ENCODE results near the gene SOX5.

Gene SOX5

DNA sequence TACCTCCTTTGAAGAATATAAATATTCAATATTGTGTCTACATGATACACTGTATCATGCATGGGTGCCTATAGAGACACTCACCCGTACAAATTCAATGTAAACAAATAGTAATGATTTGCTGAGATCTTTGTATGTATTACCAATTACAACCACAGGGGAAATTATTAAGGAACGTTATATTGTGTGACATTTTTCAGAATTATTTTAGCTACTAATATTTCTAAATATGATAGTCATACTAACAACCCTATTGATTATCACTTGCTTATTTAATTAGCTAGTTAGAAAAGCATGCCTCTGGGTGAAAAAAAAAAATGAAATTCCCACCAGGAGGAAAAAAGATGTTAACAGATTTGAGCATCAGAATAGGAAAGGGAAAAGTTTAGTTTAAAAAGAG, 2.1 kb downstream of the SOX5 start:
- Histone ChIP-seq H3K27me3 (ENCODE audit: control insufficient read depth in 1 of 2, insufficient read depth in 2 of 2, low read length in 2 of 2) (peaks cover 0 to 8% of the 10 kb centered on the region in 2 donors), H3K9me3 (ENCODE audit: control insufficient read depth in 1 of 2, low read length in 2 of 2) (no peaks in the 10 kb centered on the region), H3K4me1 (ENCODE audit: control insufficient read depth in 1 of 2, insufficient read depth in 2 of 2, low read length in 2 of 2) (no peaks in the 10 kb centered on the region), H3K27ac (ENCODE audit: low read depth, low read length) (no peak overlapping the region), H3K4me3 (ENCODE audit: low read depth in 1 of 2, low read length in 2 of 2) (no peak overlapping the region), H3K9ac (ENCODE audit: low read depth in 1 of 2, low read length in 2 of 2) (no peak overlapping the region), H3K36me3 (ENCODE audit: control insufficient read depth in 1 of 2, insufficient read depth in 2 of 2, low read length in 2 of 2) (no peaks in the 10 kb centered on the region)

DNA sequence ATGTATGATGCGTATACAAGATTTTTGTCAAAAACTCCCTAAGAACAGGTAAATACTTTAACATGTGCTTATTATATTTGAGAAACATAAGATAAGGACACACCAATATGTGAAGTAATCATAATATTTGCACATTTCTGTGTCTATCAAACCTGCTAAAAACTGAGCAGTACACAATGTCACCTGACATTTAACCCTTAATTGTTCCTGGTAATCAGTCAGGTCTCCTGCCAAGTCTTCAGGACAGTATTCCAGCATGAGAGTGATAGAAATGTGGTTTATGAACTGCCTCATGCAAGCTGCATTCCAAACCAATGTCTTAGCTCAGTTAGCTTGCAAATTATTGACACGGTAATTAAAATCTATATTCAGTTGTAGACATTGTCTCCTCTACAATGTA, 4.2 kb downstream of the SOX5 start:
- no peaks in the 10 kb centered on the region for H3K4me1 ChIP-seq (ENCODE audit: control insufficient read depth in 1 of 2, insufficient read depth in 2 of 2, low read length in 2 of 2)
- H3K27ac ChIP-seq (ENCODE audit: low read depth, low read length) = no peak overlapping the region
- H3K27me3 ChIP-seq (ENCODE audit: control insufficient read depth in 1 of 2, insufficient read depth in 2 of 2, low read length in 2 of 2) = peaks cover 0 to 3% of the 10 kb centered on the region in 2 donors
- no peaks in the 10 kb centered on the region for H3K9me3 ChIP-seq (ENCODE audit: control insufficient read depth in 1 of 2, low read length in 2 of 2)
- H3K36me3 ChIP-seq (ENCODE audit: control insufficient read depth in 1 of 2, insufficient read depth in 2 of 2, low read length in 2 of 2) = no peaks in the 10 kb centered on the region
- no peak overlapping the region for H3K4me3 ChIP-seq (ENCODE audit: low read depth in 1 of 2, low read length in 2 of 2)
- H3K9ac ChIP-seq (ENCODE audit: low read depth in 1 of 2, low read length in 2 of 2) = no peak overlapping the region

DNA sequence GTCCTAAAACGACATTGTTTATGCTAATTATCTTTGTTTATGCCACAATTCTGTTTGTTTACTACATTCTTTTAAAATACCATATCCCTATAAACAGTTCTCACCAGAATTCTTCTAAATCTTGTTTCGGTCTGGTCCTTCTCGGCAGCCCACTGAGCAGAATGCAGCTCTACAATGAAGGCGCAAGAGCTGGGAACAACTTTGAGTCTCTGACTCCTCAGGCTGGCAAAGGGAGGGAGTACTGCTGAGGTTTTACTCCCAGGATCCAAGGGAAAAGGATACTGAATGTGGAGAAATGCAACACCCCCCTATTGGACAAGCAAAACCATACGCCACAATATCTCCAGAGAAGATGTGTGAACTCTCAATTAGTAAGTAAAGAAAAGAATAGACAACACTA, 5.4 kb downstream of the SOX5 start:
- H3K27ac ChIP-seq (ENCODE audit: low read depth, low read length) = no peak overlapping the region

DNA sequence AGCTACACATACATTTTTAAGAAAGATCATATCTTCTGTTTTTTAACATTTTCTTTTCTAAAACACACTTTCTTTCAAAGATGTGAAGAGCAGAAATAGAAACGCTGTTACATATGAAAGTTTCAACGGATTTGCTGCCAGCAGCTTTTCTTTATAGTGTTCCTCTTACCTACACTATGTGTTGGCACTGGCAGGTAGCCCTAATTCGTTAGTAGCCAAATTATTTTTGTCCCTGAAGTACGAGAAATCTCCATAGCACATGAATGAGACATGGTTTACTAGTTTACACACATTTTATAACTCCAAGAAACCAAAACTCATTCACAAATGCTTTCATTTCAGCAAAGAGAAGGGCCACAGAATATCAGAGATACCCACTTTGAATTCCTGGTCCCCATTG, 6.6 kb downstream of the SOX5 start:
- H3K4me3 ChIP-seq (ENCODE audit: low read depth in 1 of 2, low read length in 2 of 2) = no peak overlapping the region
- H3K4me1 ChIP-seq (ENCODE audit: control insufficient read depth in 1 of 2, insufficient read depth in 2 of 2, low read length in 2 of 2) = no peaks in the 10 kb centered on the region
- no peaks in the 10 kb centered on the region for H3K36me3 ChIP-seq (ENCODE audit: control insufficient read depth in 1 of 2, insufficient read depth in 2 of 2, low read length in 2 of 2)
- no peak overlapping the region for H3K27ac ChIP-seq (ENCODE audit: low read depth, low read length)
- H3K9ac ChIP-seq (ENCODE audit: low read depth in 1 of 2, low read length in 2 of 2) = no peak overlapping the region
- H3K9me3 ChIP-seq (ENCODE audit: control insufficient read depth in 1 of 2, low read length in 2 of 2) = no peaks in the 10 kb centered on the region
- H3K27me3 ChIP-seq (ENCODE audit: control insufficient read depth in 1 of 2, insufficient read depth in 2 of 2, low read length in 2 of 2) = no peaks in the 10 kb centered on the region

More for the DNA sequence above, 5.4 kb downstream of the SOX5 start:
- no peak overlapping the region for H3K4me3 ChIP-seq (ENCODE audit: low read depth in 1 of 2, low read length in 2 of 2)
- no peaks in the 10 kb centered on the region for H3K4me1 ChIP-seq (ENCODE audit: control insufficient read depth in 1 of 2, insufficient read depth in 2 of 2, low read length in 2 of 2)
- no peaks in the 10 kb centered on the region for H3K36me3 ChIP-seq (ENCODE audit: control insufficient read depth in 1 of 2, insufficient read depth in 2 of 2, low read length in 2 of 2)
- H3K9me3 ChIP-seq (ENCODE audit: control insufficient read depth in 1 of 2, low read length in 2 of 2) = no peaks in the 10 kb centered on the region
- no peak overlapping the region for H3K9ac ChIP-seq (ENCODE audit: low read depth in 1 of 2, low read length in 2 of 2)
- H3K27me3 ChIP-seq (ENCODE audit: control insufficient read depth in 1 of 2, insufficient read depth in 2 of 2, low read length in 2 of 2) = no peaks in the 10 kb centered on the region

DNA sequence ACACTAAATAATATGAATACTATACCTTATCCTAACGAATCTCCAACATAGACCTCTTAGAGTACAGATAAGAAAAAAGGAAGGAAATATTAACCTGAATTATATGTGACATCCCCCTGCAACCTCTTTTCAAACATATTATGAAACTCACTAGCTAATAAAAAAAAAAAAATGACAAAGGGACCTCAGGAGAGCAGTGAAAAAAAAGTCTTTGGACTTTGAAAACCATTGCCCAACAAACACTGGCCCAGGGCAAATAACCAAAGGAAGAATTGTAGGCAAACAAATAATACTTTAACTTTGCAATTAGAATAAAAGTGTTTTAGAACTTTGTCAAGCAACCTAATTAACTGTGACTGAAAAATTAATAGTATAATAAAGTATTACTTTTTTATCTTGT, 7.7 kb downstream of the SOX5 start:
- Histone ChIP-seq H3K4me1 (ENCODE audit: control insufficient read depth in 1 of 2, insufficient read depth in 2 of 2, low read length in 2 of 2) (no peaks in the 10 kb centered on the region), H3K9ac (ENCODE audit: low read depth in 1 of 2, low read length in 2 of 2) (no peak overlapping the region), H3K36me3 (ENCODE audit: control insufficient read depth in 1 of 2, insufficient read depth in 2 of 2, low read length in 2 of 2) (no peaks in the 10 kb centered on the region), H3K27me3 (ENCODE audit: control insufficient read depth in 1 of 2, insufficient read depth in 2 of 2, low read length in 2 of 2) (no peaks in the 10 kb centered on the region), H3K27ac (ENCODE audit: low read depth, low read length) (no peak overlapping the region), H3K4me3 (ENCODE audit: low read depth in 1 of 2, low read length in 2 of 2) (no peak overlapping the region), H3K9me3 (ENCODE audit: control insufficient read depth in 1 of 2, low read length in 2 of 2) (no peaks in the 10 kb centered on the region)

DNA sequence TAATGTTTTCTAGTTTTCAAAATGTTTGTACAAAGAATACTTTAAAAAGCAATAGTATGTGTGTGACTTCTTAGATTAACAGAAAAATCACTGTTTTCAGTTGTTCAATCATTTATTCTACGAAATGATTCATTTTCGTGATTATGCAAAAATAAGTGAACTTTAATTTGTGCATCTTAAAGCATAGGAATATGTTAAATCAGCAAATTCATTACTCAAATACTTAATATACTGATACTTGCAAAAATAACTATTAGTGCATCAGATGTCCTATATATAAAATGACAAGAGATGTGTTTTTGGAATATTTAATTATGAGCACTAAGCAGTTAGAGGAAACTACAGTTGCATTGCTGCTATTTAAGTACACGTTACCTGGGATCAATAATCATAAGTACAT, 11.0 kb downstream of the SOX5 start:
- Histone ChIP-seq H3K36me3 (ENCODE audit: control insufficient read depth in 1 of 2, insufficient read depth in 2 of 2, low read length in 2 of 2) (no peaks in the 10 kb centered on the region), H3K27ac (ENCODE audit: low read depth, low read length) (no peak overlapping the region), H3K9me3 (ENCODE audit: control insufficient read depth in 1 of 2, low read length in 2 of 2) (no peaks in the 10 kb centered on the region), H3K4me3 (ENCODE audit: low read depth in 1 of 2, low read length in 2 of 2) (no peak overlapping the region), H3K4me1 (ENCODE audit: control insufficient read depth in 1 of 2, insufficient read depth in 2 of 2, low read length in 2 of 2) (no peaks in the 10 kb centered on the region), H3K27me3 (ENCODE audit: control insufficient read depth in 1 of 2, insufficient read depth in 2 of 2, low read length in 2 of 2) (no peaks in the 10 kb centered on the region), H3K9ac (ENCODE audit: low read depth in 1 of 2, low read length in 2 of 2) (no peak overlapping the region)

DNA sequence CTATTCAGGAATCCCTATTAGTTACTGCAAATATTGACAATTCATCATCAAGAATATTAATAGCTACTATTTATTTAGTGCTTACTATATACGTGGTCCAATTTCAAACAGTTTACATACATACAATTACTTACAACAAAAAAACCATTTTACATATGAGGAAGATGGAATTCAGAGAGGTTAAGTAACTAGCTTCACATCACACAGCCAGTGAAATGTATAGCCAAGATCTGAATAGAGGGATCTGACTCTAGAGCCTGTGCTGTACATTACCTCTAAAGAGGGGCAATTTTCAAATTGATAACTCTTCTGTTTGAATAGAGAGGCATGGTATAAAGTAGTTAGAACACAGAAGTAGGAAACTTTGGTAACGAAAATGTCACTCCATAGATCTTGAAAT, 18.3 kb downstream of the SOX5 start:
- Histone ChIP-seq H3K36me3 (ENCODE audit: control insufficient read depth in 1 of 2, insufficient read depth in 2 of 2, low read length in 2 of 2) (no peaks in the 10 kb centered on the region), H3K27ac (ENCODE audit: low read depth, low read length) (no peak overlapping the region), H3K9ac (ENCODE audit: low read depth in 1 of 2, low read length in 2 of 2) (no peak overlapping the region), H3K27me3 (ENCODE audit: control insufficient read depth in 1 of 2, insufficient read depth in 2 of 2, low read length in 2 of 2) (no peaks in the 10 kb centered on the region), H3K9me3 (ENCODE audit: control insufficient read depth in 1 of 2, low read length in 2 of 2) (no peaks in the 10 kb centered on the region), H3K4me1 (ENCODE audit: control insufficient read depth in 1 of 2, insufficient read depth in 2 of 2, low read length in 2 of 2) (no peaks in the 10 kb centered on the region), H3K4me3 (ENCODE audit: low read depth in 1 of 2, low read length in 2 of 2) (no peak overlapping the region)

DNA sequence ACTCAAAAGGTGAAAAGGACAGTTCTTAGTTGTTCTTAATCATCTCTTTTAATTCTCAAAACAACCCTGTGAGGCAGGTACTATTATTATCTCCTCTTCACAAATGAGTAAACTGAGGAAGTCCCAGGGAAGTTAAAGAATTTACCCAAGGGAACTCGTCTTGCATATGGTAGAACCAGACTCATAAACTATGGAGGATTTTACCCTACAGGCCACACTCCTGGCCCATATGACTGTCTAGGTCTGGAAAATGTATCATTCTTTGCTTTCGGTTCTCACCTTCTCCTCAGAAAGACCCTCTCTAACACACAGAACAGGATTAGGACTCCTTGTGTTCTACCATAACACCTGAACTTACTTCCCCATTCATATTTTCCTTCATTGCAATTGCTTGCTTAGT, 18.9 kb downstream of the SOX5 start:
- Histone ChIP-seq H3K9ac (ENCODE audit: low read depth in 1 of 2, low read length in 2 of 2) (no peak overlapping the region), H3K36me3 (ENCODE audit: control insufficient read depth in 1 of 2, insufficient read depth in 2 of 2, low read length in 2 of 2) (no peaks in the 10 kb centered on the region), H3K4me3 (ENCODE audit: low read depth in 1 of 2, low read length in 2 of 2) (no peak overlapping the region), H3K27ac (ENCODE audit: low read depth, low read length) (no peak overlapping the region), H3K9me3 (ENCODE audit: control insufficient read depth in 1 of 2, low read length in 2 of 2) (no peaks in the 10 kb centered on the region), H3K4me1 (ENCODE audit: control insufficient read depth in 1 of 2, insufficient read depth in 2 of 2, low read length in 2 of 2) (no peaks in the 10 kb centered on the region), H3K27me3 (ENCODE audit: control insufficient read depth in 1 of 2, insufficient read depth in 2 of 2, low read length in 2 of 2) (no peaks in the 10 kb centered on the region)

DNA sequence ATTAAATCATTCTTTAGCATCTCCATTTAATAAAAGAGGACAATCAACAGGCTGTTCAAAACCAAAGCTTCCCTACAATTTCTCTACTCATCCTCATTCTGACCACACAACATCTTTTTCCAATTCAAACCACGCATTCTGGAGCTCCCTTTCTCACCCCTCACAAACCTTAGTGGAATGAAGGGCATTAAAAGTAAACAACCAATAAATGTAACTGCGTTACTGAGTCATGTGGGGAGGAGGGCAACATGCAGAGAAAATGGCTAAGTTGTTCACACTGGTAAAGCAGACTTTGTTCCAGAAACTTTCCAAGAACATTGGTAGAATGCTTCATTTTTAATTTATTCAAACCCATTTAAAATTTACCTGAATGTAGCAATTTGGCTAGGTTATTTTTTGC, 19.6 kb downstream of the SOX5 start:
- Histone ChIP-seq H3K4me1 (ENCODE audit: control insufficient read depth in 1 of 2, insufficient read depth in 2 of 2, low read length in 2 of 2) (no peaks in the 10 kb centered on the region), H3K27me3 (ENCODE audit: control insufficient read depth in 1 of 2, insufficient read depth in 2 of 2, low read length in 2 of 2) (no peaks in the 10 kb centered on the region), H3K9ac (ENCODE audit: low read depth in 1 of 2, low read length in 2 of 2) (no peak overlapping the region), H3K27ac (ENCODE audit: low read depth, low read length) (no peak overlapping the region), H3K36me3 (ENCODE audit: control insufficient read depth in 1 of 2, insufficient read depth in 2 of 2, low read length in 2 of 2) (no peaks in the 10 kb centered on the region), H3K4me3 (ENCODE audit: low read depth in 1 of 2, low read length in 2 of 2) (no peak overlapping the region), H3K9me3 (ENCODE audit: control insufficient read depth in 1 of 2, low read length in 2 of 2) (no peaks in the 10 kb centered on the region)

DNA sequence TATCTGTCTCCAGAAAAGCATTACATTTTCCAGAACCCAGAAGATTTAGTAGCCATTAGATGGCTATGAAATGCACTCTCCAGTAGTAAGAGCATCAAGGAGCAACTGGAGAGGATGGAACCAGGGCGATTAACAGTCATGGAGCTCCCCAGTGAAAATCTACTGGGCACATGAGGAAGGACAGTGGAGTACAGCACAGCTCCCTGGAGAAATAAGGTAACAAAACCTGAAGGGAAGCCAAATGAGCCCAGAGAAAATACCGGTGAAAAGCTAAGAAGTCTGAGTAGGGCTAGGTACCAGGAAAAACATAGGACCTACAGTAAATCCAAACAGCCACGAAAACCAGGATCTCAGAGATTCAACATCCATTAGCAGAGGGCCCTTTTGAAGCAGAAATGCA, 21.6 kb downstream of the SOX5 start:
- no peak overlapping the region for H3K27ac ChIP-seq (ENCODE audit: low read depth, low read length)
- no peaks in the 10 kb centered on the region for H3K36me3 ChIP-seq (ENCODE audit: control insufficient read depth in 1 of 2, insufficient read depth in 2 of 2, low read length in 2 of 2)
- no peaks in the 10 kb centered on the region for H3K27me3 ChIP-seq (ENCODE audit: control insufficient read depth in 1 of 2, insufficient read depth in 2 of 2, low read length in 2 of 2)
- H3K4me3 ChIP-seq (ENCODE audit: low read depth in 1 of 2, low read length in 2 of 2) = no peak overlapping the region
- no peaks in the 10 kb centered on the region for H3K9me3 ChIP-seq (ENCODE audit: control insufficient read depth in 1 of 2, low read length in 2 of 2)
- no peaks in the 10 kb centered on the region for H3K4me1 ChIP-seq (ENCODE audit: control insufficient read depth in 1 of 2, insufficient read depth in 2 of 2, low read length in 2 of 2)
- no peak overlapping the region for H3K9ac ChIP-seq (ENCODE audit: low read depth in 1 of 2, low read length in 2 of 2)

DNA sequence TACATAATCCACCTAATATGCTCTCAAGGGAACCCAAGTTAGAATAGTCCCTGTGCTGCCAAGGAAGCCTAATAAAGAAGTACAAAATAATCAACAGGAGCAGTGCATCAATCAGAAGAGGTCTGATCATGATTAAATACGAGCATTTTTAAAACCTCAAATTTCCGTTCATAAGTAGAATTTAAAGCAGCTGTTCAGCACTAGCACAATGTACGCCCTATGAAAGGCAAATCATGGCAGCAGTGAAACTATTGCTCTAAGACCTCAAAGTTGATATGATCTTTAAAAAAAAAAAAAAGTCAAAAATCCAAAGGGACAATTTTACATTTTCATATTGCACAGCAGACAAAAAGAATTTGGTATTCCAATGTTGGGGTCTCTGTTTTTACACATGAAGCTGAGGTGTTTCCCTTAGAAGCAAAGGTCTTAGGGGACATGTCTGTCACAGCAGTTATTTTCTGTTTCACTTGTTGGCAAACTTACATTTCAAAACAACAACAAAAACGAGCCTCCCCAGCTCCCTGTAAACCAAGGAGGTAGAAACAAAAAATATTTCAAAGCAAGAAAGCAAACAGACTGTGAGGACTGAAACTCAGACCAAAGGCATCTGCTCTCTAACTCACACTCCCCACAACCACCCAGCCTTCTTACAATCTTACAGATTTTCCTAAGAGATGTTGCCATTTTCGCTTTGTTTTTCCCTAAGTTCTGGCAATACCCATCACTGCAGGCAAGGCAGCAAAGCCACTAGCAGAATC, 28.2 kb downstream of the SOX5 start:
- Histone ChIP-seq H3K4me1 (ENCODE audit: control insufficient read depth in 1 of 2, insufficient read depth in 2 of 2, low read length in 2 of 2) (no peaks in the 10 kb centered on the region), H3K27ac (ENCODE audit: low read depth, low read length) (no peak overlapping the region), H3K9me3 (ENCODE audit: control insufficient read depth in 1 of 2, low read length in 2 of 2) (no peaks in the 10 kb centered on the region), H3K9ac (ENCODE audit: low read depth in 1 of 2, low read length in 2 of 2) (no peak overlapping the region), H3K36me3 (ENCODE audit: control insufficient read depth in 1 of 2, insufficient read depth in 2 of 2, low read length in 2 of 2) (no peaks in the 10 kb centered on the region), H3K4me3 (ENCODE audit: low read depth in 1 of 2, low read length in 2 of 2) (no peak overlapping the region), H3K27me3 (ENCODE audit: control insufficient read depth in 1 of 2, insufficient read depth in 2 of 2, low read length in 2 of 2) (no peaks in the 10 kb centered on the region)
